Tibial nerve (tissue), 4 donors: ENCODE results near the gene CNDP1. TPM values are rescaled to one million over a fixed set of nuclear protein-coding genes. Genes with fewer than 3 reads are reported as not detected.

ENCODE experiments used
- DNase-seq, 2 donors: peaks; one replicate each; pipeline ENCODE4 v3.0.0-alpha.2; 2019; ENCODE audit warnings: low spot score in 2 of 2
- H3K27ac ChIP-seq, 4 donors: fragments of 200-600 bp; sonication (generic) in 3 of 4; one replicate each; pipeline ENCODE4 v1.5.1; 2017 to 2019; ENCODE audit warnings: mild to moderate bottlenecking in 1 of 4
- H3K27me3 ChIP-seq, 2 donors: fragments of 200-600 bp; sonication (generic) in 1 of 2; one replicate each; pipeline versions ENCODE4 v1.5.1 to v1.6.0; 2017 to 2019
- H3K36me3 ChIP-seq, 3 donors: fragments of 200-600 bp; sonication (generic); one replicate each; pipeline ENCODE4 v1.5.1; 2018 to 2019
- H3K4me1 ChIP-seq, 4 donors: fragments of 200-600 bp; sonication (generic) in 3 of 4; one replicate each; pipeline ENCODE4 v1.5.1; 2017 to 2019
- H3K4me3 ChIP-seq, 4 donors: fragments of 200-600 bp; sonication (generic) in 3 of 4; one replicate each; pipeline ENCODE4 v1.5.1; 2017 to 2019; ENCODE audit warnings: mild to moderate bottlenecking in 1 of 4, moderate library complexity in 1 of 4
- H3K9me3 ChIP-seq, 4 donors: fragments of 200-600 bp; sonication (generic) in 3 of 4; one replicate each; pipeline ENCODE4 v1.5.1; 2017 to 2019
- CTCF ChIP-seq, 5 experiments: fragments of 200-600 bp in 3 of 5; fragments of 450-650 bp in 2 of 5; sonication (generic) in 3 of 5; IDR thresholded peaks; one replicate each; pipeline ENCODE4 v1.5.1; 2016 to 2019; ENCODE audit warnings: antibody characterized with exemption in 5 of 5, mild to moderate bottlenecking in 3 of 5, moderate library complexity in 2 of 5
- EP300 ChIP-seq, 2 donors: sonication (generic); formaldehyde crosslinking; IDR thresholded peaks; one replicate each; pipeline ENCODE4 v1.6.1; 2017; ENCODE audit warnings: antibody characterized with exemption in 2 of 2, mild to moderate bottlenecking in 1 of 2
- POLR2A ChIP-seq, 2 donors: fragments of 450-650 bp; IDR thresholded peaks; one replicate each; pipeline ENCODE4 v1.6.1; 2017; ENCODE audit warnings: antibody characterized with exemption in 2 of 2, mild to moderate bottlenecking in 2 of 2, moderate library complexity in 2 of 2
- WGBS, 2 donors: methylation state at CpG; one replicate each; pipeline ENCODE4 v1.1.5; 2018; 5-methylcytosine and 5-hydroxymethylcytosine counted together
- total RNA-seq, 4 donors: library from RNA; depleted of rRNA; stranded (reverse); fragments of >200 nt; gene quantifications; one replicate each; pipeline ENCODE4 v1.1.0, GENCODE V29; 2016

Gene CNDP1
- total RNA-seq, 4 donors from 2014 or later, result 0.22 to 1.0 TPM; not detected in 2

- Histone ChIP-seq H3K36me3 (peaks cover 0 to 99% (median 40%) of the 10 kb centered on the region in 3 donors), H3K4me3 (no peak overlapping the region), H3K9me3 (no peaks in the 10 kb centered on the region), H3K27ac (no peak overlapping the region), H3K4me1 (peaks cover 0 to 15% (median 0%) of the 10 kb centered on the region in 4 donors), H3K27me3 (no peaks in the 10 kb centered on the region)
- no peak for DNase-seq
- no peak for TF ChIP-seq POLR2A (IDR thresholded peaks at IDR 0.05)
- no peak for TF ChIP-seq EP300 (IDR thresholded peaks at IDR 0.05)
- TF ChIP-seq CTCF (IDR thresholded peaks at IDR 0.05), result no peak
- 92 to 94% methylated on average over 35 of the region's 35 CpGs for WGBS, 2 donors
These were observed 17.7 kb upstream of the CNDP1 start for GRCh38 chr18:74516271-74517235.

- Histone ChIP-seq H3K4me3 (no peak overlapping the region), H3K36me3 (peaks cover 0 to 99% (median 40%) of the 10 kb centered on the region in 3 donors), H3K27me3 (no peaks in the 10 kb centered on the region), H3K4me1 (peaks cover 0 to 9% (median 0%) of the 10 kb centered on the region in 4 donors), H3K9me3 (no peaks in the 10 kb centered on the region), H3K27ac (no peak overlapping the region)
- no peak for DNase-seq
- TF ChIP-seq CTCF (IDR thresholded peaks at IDR 0.05) (no peak), EP300 (IDR thresholded peaks at IDR 0.05) (no peak), POLR2A (IDR thresholded peaks at IDR 0.05) (no peak)
- WGBS, 2 donors, result 82 to 93% methylated on average over 15 of the region's 15 CpGs
These were observed 17.1 kb upstream of the CNDP1 start for GRCh38 chr18:74517236-74517630.

- H3K36me3 ChIP-seq, result peaks cover 0 to 86% (median 36%) of the 10 kb centered on the region in 3 donors
- H3K9me3 ChIP-seq, result no peaks in the 10 kb centered on the region
- no peak overlapping the region for H3K27ac ChIP-seq
- H3K4me3 ChIP-seq, result no peak overlapping the region
- DNase-seq, result no peak
- TF ChIP-seq EP300 (IDR thresholded peaks at IDR 0.05) (no peak), CTCF (IDR thresholded peaks at IDR 0.05) (no peak), POLR2A (IDR thresholded peaks at IDR 0.05) (no peak)
- WGBS, 2 donors, result 75 to 79% methylated on average over 32 of the region's 32 CpGs
- no peaks in the 10 kb centered on the region for H3K27me3 ChIP-seq
- H3K4me1 ChIP-seq, result peaks cover 0 to 13% (median 0%) of the 10 kb centered on the region in 4 donors
These were observed 15.6 kb upstream of the CNDP1 start for GRCh38 chr18:74518456-74519295.

- Histone ChIP-seq H3K4me1 (peaks cover 0 to 21% (median 1%) of the 10 kb centered on the region in 4 donors), H3K27ac (no peak overlapping the region), H3K36me3 (peaks cover 0 to 79% (median 36%) of the 10 kb centered on the region in 3 donors), H3K4me3 (no peak overlapping the region), H3K27me3 (no peaks in the 10 kb centered on the region), H3K9me3 (no peaks in the 10 kb centered on the region)
- 90 to 93% methylated on average over 18 of the region's 18 CpGs for WGBS, 2 donors
- DNase-seq, result no peak
- TF ChIP-seq POLR2A (IDR thresholded peaks at IDR 0.05) (no peak), CTCF (IDR thresholded peaks at IDR 0.05) (no peak), EP300 (IDR thresholded peaks at IDR 0.05) (no peak)
These were observed 14.8 kb upstream of the CNDP1 start for GRCh38 chr18:74519320-74520095.
